Measurements from ENCODE around the gene PLXDC2. TPM values are rescaled to one million over a fixed set of nuclear protein-coding genes. Genes with fewer than 3 reads are reported as not detected.
A peak's percentile ranks its signal among the peaks of the same experiment; 100 is the strongest.

Gene PLXDC2
- total and polyA plus RNA-seq, 2 experiments from 2014 or later: 39.9 to 52.2 TPM

DNA sequence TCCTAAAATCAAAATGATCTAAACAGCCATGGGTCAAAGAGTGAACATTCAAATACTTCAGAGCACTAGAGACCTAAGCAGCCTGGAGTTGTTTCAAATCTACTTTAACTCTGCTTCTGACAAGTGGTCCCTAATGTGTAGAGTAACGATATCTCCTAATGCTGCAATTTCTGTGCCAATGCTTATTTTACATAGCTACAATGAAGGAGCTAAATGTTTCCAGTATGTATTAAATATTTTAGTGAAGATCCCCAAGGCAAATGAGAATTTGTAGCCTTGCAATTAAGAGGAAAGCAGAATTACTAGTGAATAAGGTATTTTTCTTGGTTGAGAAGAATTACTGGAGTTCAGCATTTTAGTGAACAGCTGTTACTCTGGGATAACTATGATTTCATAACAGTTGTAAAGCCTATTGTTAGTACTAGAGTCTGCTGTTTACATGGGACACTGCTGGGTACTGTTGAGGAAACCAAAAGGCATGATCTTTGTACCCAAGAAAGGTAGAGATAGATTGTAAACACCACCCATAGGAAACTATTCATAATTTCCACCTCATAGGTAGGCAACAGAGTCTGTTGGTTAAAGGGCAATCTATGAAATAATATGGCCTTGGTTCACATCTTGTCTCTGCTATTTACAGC, 271.9 kb downstream of the PLXDC2 start:
- Histone ChIP-seq H3K9me2 (replicated peaks; ENCODE audit: insufficient read depth) (no peaks in the 10 kb centered on the region), H3K4me1 (ENCODE audit: insufficient read depth) (no peaks in the 10 kb centered on the region)
- peak; percentile 15 for DNase-seq (ENCODE audit: low spot score)

DNA sequence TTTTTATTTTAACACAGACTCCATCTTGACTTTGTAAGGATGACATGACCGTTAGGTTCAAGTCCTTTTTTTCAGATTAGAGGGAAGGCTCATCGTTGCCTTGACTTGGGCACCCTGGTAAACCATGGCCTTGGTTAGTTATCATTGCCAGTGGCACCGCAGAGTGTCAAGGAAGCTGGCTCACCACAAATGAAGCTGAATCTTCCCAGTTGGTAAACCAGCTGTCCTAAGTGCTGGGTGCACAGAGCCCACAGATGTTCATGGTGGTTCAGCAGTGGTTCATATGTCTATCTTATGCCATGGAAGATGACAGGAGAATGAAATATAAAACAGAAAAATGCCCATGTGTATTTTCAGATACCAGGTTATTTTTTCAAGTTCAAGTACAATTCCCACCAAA, 273.6 kb downstream of the PLXDC2 start:
- 92% methylated on average over 3 of the region's 3 CpGs for WGBS (ENCODE audit: low lambda C conversion rate, missing lambda C conversion rate)
- H3K79me2 ChIP-seq: no peaks in the 10 kb centered on the region
- H3K9me3 ChIP-seq (ENCODE audit: low read depth): no peaks in the 10 kb centered on the region
- H3K36me3 ChIP-seq (replicated peaks; ENCODE audit: insufficient read depth, low read depth): no peaks in the 10 kb centered on the region
- H3K4me1 ChIP-seq (ENCODE audit: insufficient read depth): no peaks in the 10 kb centered on the region
- H3K4me3 ChIP-seq: no peak overlapping the region
- H4K20me1 ChIP-seq (ENCODE audit: insufficient read depth, poor library complexity, severe bottlenecking): no peaks in the 10 kb centered on the region
- no peak overlapping the region for H3K4me2 ChIP-seq
- no peak for DNase-seq (ENCODE audit: low spot score)
- TF ChIP-seq, protein P1, sequence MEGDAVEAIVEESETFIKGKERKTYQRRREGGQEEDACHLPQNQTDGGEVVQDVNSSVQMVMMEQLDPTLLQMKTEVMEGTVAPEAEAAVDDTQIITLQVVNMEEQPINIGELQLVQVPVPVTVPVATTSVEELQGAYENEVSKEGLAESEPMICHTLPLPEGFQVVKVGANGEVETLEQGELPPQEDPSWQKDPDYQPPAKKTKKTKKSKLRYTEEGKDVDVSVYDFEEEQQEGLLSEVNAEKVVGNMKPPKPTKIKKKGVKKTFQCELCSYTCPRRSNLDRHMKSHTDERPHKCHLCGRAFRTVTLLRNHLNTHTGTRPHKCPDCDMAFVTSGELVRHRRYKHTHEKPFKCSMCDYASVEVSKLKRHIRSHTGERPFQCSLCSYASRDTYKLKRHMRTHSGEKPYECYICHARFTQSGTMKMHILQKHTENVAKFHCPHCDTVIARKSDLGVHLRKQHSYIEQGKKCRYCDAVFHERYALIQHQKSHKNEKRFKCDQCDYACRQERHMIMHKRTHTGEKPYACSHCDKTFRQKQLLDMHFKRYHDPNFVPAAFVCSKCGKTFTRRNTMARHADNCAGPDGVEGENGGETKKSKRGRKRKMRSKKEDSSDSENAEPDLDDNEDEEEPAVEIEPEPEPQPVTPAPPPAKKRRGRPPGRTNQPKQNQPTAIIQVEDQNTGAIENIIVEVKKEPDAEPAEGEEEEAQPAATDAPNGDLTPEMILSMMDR (IDR thresholded peaks at IDR 0.05; ENCODE audit: poor library complexity): no peak
- TF ChIP-seq EZH2 (IDR thresholded peaks at IDR 0.05; ENCODE audit: borderline replicate concordance) (no peak), EZH2phosphoT487 (IDR thresholded peaks at IDR 0.05; ENCODE audit: low read depth, severe bottlenecking, unreplicated experiment) (no peak)
- no peaks in the 10 kb centered on the region for H3K9me2 ChIP-seq (replicated peaks; ENCODE audit: insufficient read depth)
- no peak overlapping the region for H3K27ac ChIP-seq
- no peak overlapping the region for H2AFZ ChIP-seq
- H3K27me3 ChIP-seq: no peaks in the 10 kb centered on the region

More for the DNA sequence above, 271.9 kb downstream of the PLXDC2 start:
- Histone ChIP-seq H3K4me3 (no peak overlapping the region), H4K20me1 (ENCODE audit: insufficient read depth, poor library complexity, severe bottlenecking) (no peaks in the 10 kb centered on the region), H3K79me2 (no peaks in the 10 kb centered on the region), H2AFZ (no peak overlapping the region), H3K27ac (no peak overlapping the region), H3K4me2 (no peak overlapping the region), H3K36me3 (replicated peaks; ENCODE audit: insufficient read depth, low read depth) (no peaks in the 10 kb centered on the region), H3K9me3 (ENCODE audit: low read depth) (no peaks in the 10 kb centered on the region), H3K27me3 (no peaks in the 10 kb centered on the region)
- TF ChIP-seq, protein P1 (IDR thresholded peaks at IDR 0.05; ENCODE audit: poor library complexity): no peak
- no peak for TF ChIP-seq EZH2 (IDR thresholded peaks at IDR 0.05; ENCODE audit: borderline replicate concordance)
- no peak for TF ChIP-seq EZH2phosphoT487 (IDR thresholded peaks at IDR 0.05; ENCODE audit: low read depth, severe bottlenecking, unreplicated experiment)
- WGBS (ENCODE audit: low lambda C conversion rate, missing lambda C conversion rate): 88% methylated on average over 1 of the region's 1 CpG

DNA sequence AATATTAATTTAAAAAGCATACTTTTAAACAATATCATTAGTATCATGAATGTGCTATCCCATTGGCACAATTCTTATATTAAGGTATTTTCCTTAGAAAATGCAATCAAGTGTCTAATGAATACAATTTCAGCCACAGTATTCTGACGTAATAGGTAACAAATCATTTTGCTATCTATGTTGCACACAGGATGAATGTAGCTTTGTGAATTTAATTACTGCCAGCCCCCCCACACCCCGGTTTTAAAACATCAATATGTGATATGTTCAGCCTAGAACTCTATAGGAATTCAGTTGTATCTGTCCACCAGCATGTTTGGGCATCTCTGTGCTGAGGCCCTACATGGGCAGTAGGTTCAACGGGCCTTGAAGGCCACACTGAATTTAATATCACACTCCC, 274.6 kb downstream of the PLXDC2 start:
- TF ChIP-seq EZH2 (IDR thresholded peaks at IDR 0.05; ENCODE audit: borderline replicate concordance) (no peak), EZH2phosphoT487 (IDR thresholded peaks at IDR 0.05; ENCODE audit: low read depth, severe bottlenecking, unreplicated experiment) (no peak)
- TF ChIP-seq, protein P1 (IDR thresholded peaks at IDR 0.05; ENCODE audit: poor library complexity): no peak
- Histone ChIP-seq H3K27ac (no peak overlapping the region), H3K9me3 (ENCODE audit: low read depth) (no peaks in the 10 kb centered on the region), H4K20me1 (ENCODE audit: insufficient read depth, poor library complexity, severe bottlenecking) (no peaks in the 10 kb centered on the region), H3K79me2 (no peaks in the 10 kb centered on the region), H3K27me3 (no peaks in the 10 kb centered on the region), H3K9me2 (replicated peaks; ENCODE audit: insufficient read depth) (no peaks in the 10 kb centered on the region), H2AFZ (no peak overlapping the region), H3K4me3 (no peak overlapping the region), H3K4me1 (ENCODE audit: insufficient read depth) (no peaks in the 10 kb centered on the region), H3K36me3 (replicated peaks; ENCODE audit: insufficient read depth, low read depth) (no peaks in the 10 kb centered on the region), H3K4me2 (no peak overlapping the region)
- WGBS (ENCODE audit: low lambda C conversion rate, missing lambda C conversion rate): 96% methylated on average over 3 of the region's 3 CpGs
- no peak for DNase-seq (ENCODE audit: low spot score)

Measured in hepatocyte (in vitro differentiated cells).